ENCODE results near the gene LTBP4. TPM values are rescaled to one million over a fixed set of nuclear protein-coding genes. Genes with fewer than 3 reads are reported as not detected.

The LTBP4 gene
- total RNA-seq, 2 experiments from 2014 or later: 99.3 to 102 TPM

DNA sequence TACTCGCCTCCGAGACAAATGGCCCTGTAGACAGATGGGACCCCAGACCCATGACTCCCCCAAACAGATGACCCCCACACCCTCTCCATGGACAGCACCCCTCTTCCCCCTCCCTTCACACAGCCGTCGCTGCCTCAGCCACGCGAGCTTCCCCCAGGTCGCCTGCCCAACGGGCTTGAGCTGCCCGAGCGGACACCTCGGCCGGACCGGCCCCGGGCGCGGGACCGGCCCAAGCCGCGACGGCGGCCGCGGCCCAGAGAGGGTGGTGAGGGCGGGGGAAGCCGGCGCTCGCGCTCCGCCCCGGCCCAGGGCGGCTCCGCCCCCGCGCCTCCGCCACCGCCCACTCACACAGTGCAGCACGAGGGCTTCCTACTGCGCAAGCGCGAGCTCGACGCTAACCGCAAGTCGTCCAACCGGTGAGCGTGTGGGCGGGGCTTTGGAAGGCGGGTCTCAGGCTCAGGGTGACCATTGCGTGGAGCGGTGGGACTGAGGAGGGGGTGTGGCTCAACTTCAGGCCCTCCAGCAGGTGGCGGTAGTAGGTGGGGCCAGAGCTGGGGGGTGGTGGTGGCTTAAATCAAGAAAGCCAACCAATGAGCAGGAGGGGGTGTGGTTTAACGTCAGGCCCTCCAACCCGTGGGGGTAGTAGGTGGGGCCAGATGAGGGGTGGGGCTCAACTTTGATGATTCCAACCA lies 30.7 kb upstream of the LTBP4 start:
- H3K4me3 Mint-ChIP-seq: peak overlapping the region; percentile 52
- H3K27ac Mint-ChIP-seq: peak overlapping the region; percentile 22
- no peaks in the 10 kb centered on the region for H3K36me3 Mint-ChIP-seq
- H3K9me3 Mint-ChIP-seq: peaks cover 2% of the 10 kb centered on the region
- DNase-seq: peak; percentile 95
- H3K27me3 Mint-ChIP-seq: peaks cover 30% of the 10 kb centered on the region
- peaks cover 7% of the 10 kb centered on the region for H3K4me1 Mint-ChIP-seq

DNA sequence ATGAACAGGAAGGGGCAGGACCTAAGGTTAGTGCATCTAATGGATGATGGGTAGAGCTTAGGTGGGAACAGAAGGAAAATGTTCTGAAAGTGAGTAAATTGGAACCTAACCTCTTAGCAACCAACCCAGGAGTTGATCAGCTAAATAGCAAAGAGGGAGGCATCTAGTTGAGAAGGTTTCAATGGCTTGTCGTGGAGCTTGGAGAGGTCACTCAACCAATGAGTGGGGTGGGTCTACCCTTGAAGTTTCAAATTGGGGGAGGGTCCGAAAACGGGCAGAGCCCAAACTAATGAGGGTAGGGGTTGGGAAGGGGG lies 30.2 kb upstream of the LTBP4 start:
- no peaks in the 10 kb centered on the region for H3K36me3 Mint-ChIP-seq
- H3K9me3 Mint-ChIP-seq: peaks cover 2% of the 10 kb centered on the region
- peaks cover 8% of the 10 kb centered on the region for H3K4me1 Mint-ChIP-seq
- peaks cover 29% of the 10 kb centered on the region for H3K27me3 Mint-ChIP-seq
- DNase-seq: no peak
- H3K27ac Mint-ChIP-seq: peak overlapping the region; percentile 22
- peak overlapping the region; percentile 40 for H3K4me3 Mint-ChIP-seq

DNA sequence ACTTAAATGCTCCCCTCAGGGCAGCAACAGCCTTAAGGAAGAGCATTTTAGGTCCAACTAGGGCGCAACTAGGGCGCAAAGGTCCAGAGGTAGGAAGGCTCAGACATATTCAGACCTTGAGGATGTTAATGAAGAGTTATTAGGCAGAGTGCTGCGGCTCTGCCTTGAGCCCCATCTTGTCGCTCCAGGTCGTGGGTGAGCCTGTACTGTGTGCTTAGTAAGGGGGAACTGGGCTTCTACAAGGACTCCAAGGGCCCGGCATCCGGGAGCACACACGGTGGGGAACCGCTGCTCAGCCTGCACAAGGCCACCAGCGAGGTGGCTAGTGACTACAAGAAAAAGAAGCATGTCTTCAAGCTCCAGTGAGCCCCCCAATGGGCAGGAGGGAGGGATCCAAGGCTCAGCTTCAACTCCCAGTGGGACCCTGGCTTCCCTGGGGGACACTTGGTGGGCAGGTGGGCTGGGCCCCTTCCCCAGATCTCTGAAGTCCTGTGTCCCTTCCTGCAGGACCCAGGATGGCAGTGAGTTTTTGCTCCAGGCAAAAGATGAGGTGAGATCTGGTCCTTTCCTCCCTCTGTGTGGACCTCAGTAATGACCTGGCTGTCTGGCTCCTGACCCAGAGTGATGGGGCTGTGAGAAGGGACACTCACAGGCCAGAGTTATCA lies 29.2 kb upstream of the LTBP4 start:
- peaks cover 20% of the 10 kb centered on the region for H3K27me3 Mint-ChIP-seq
- H3K9me3 Mint-ChIP-seq: peaks cover 2% of the 10 kb centered on the region
- no peak overlapping the region for H3K4me3 Mint-ChIP-seq
- no peak for DNase-seq
- H3K36me3 Mint-ChIP-seq: no peaks in the 10 kb centered on the region
- H3K4me1 Mint-ChIP-seq: peaks cover 9% of the 10 kb centered on the region
- H3K27ac Mint-ChIP-seq: no peak overlapping the region

DNA sequence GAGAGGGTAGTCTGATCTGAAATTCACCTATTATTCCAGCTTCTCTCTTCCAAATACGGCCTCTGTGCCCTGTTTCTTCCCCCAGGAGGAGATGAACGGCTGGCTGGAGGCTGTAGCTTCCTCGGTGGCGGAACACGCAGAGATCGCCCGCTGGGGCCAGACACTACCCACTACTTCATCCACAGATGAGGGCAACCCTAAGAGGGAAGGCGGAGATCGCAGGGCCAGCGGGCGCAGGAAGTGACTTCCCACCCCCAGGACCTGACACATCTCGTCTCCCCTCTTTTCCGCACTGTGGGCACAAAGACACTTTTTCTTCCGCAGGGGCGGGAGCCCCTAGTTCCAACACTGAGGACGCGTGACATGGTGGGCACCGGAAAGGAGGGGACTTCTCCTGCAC lies 25.8 kb upstream of the LTBP4 start:
- Mint-ChIP-seq H3K9me3 (peaks cover 2% of the 10 kb centered on the region), H3K4me3 (peak overlapping the region; percentile 34), H3K27ac (no peak overlapping the region), H3K36me3 (peaks cover 3% of the 10 kb centered on the region), H3K4me1 (peaks cover 16% of the 10 kb centered on the region), H3K27me3 (no peaks in the 10 kb centered on the region)
- DNase-seq: no peak

DNA sequence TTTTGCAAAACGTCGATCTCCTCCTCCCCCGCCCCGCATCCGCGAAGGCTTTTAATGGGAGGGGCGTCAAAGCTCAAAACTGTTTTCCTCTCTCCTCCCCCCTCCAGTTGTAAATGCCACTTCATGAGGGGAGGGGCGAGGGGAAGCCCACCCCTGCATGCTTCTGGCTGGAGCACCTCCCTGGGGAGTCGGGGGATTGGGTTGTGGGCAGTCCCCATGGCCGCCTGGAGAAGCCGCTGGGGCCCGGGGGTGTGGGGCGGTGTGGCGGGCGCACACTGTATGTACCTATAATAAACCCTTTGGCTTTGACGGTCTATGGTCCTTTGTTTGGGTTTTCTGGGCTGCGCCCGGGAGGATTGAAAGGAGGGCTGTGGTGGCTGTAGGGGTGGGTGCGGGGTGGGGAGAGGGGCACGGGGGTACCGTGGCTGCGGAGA lies 25.0 kb upstream of the LTBP4 start:
- DNase-seq: no peak
- Mint-ChIP-seq H3K27ac (peak overlapping the region; percentile 25), H3K9me3 (no peaks in the 10 kb centered on the region), H3K27me3 (no peaks in the 10 kb centered on the region), H3K4me1 (peaks cover 13% of the 10 kb centered on the region), H3K36me3 (peaks cover 5% of the 10 kb centered on the region), H3K4me3 (peak overlapping the region; percentile 87)

DNA sequence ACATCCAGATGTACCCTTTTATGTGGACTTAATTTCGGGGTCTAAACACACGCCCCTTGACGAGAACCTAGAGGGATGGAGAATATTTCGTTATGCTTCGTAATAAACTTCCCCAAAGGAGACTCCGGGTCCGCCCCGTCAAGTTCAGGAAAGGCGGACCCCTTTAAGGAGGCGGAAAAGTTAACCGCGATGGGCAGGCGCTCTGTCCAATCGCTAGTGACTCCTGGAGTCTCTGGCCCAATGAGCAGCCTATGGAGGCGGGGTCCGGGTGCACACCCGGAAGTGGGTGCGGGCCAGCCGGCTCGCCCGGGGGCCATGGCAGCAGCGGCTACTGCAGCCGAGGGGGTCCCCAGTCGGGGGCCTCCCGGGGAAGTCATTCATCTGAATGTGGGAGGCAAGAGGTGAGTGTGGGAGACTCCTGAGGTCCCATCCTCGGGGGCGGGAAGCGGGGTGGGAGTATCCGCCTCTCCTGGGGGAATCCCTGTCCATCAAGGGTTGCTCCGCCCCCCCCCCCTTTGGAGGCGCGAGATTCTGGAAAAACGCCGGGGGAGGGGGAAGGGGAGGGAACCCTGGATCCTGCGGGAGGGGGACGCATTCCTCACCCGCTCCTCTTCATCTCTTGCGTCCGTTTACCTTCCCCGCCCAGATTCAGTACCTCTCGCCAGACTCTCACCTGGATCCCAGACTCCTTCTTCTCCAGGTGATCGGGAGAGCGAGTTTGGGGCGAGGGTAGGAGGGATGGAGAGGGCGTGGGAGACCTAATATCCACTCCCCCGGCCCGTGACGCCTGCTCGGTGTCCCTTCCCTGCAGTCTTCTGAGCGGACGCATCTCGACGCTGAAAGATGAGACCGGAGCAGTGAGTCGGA lies 24.4 kb upstream of the LTBP4 start, which contains the start of gene SHKBP1:
TSS of gene SHKBP1 (plus strand) at position 289 of the 867 bp plus-strand sequence. CDS start at position 316, 27 bp downstream.
- H3K27me3 Mint-ChIP-seq: no peaks in the 10 kb centered on the region
- H3K4me3 Mint-ChIP-seq: peak within 1 kb of the TSS; percentile 87
- peaks cover 5% of the 10 kb centered on the region for H3K36me3 Mint-ChIP-seq
- DNase-seq: peak; percentile 94
- peak within 1 kb of the TSS; percentile 68 for H3K27ac Mint-ChIP-seq
- peaks cover 13% of the 10 kb centered on the region for H3K4me1 Mint-ChIP-seq
- no peaks in the 10 kb centered on the region for H3K9me3 Mint-ChIP-seq

DNA sequence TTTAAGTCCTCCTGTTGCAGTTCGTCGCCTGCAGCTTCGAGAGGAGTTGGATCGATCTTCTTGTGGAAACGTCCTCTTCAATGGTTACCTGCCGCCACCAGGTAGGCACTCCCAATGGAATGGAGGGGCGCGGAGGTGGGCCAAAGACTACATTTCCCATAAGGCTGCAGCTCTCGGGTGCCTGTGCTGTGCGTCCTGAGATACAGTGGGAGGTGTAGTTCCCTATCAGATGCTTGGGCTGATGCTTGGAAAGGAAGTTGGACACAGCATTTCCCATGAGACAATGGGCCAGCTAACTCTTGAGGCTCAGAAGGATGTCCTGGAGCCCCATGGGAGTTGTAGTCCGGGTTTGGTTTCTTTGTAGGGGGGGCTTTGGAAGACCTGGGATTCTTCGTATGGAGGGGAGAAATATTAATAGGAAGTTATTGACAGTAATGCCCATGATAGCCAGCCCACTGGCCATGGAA lies 22.7 kb upstream of the LTBP4 start:
- Mint-ChIP-seq H3K4me1 (peaks cover 13% of the 10 kb centered on the region), H3K4me3 (peak overlapping the region; percentile 8), H3K27me3 (no peaks in the 10 kb centered on the region), H3K9me3 (no peaks in the 10 kb centered on the region), H3K36me3 (peaks cover 5% of the 10 kb centered on the region), H3K27ac (no peak overlapping the region)
- no peak for DNase-seq

DNA sequence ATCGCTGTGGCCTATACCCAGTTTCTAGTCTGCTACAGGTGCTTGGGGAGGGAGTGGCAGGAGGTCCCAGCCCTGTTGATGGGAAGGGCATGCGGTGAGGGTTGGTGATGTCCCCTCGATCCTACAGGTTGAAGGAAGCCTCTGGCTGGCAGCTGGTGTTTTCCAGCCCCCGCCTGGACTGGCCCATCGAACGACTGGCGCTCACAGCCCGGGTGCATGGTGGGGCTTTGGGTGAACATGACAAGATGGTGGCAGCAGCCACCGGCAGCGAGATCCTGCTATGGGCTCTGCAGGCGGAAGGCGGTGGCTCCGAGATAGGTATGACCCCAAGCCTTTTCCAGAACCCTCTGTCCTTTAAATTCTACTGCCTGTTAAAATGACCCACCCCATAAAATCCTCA lies 20.6 kb upstream of the LTBP4 start:
- peaks cover 7% of the 10 kb centered on the region for H3K36me3 Mint-ChIP-seq
- H3K27ac Mint-ChIP-seq: no peak overlapping the region
- peaks cover 14% of the 10 kb centered on the region for H3K4me1 Mint-ChIP-seq
- no peak for DNase-seq
- no peaks in the 10 kb centered on the region for H3K9me3 Mint-ChIP-seq
- H3K4me3 Mint-ChIP-seq: no peak overlapping the region
- no peaks in the 10 kb centered on the region for H3K27me3 Mint-ChIP-seq

DNA sequence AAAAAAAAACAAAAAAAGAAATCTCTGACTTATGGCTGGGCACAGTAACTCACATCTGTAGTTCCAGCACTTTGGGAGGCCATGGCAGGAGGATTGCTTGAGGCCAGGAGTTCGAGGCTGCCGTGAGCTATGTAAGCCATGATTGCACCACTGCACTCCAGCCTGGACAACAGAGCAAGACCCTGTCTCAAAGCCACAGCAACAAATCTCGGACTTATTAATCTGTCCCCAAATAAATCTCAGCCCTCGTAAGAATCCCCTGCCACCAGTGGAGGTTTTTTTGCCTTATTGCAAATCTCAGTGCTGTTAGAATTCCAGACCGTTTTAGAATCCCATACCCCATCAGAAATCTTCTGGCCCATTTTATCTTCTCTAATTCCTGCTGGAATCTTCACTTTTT lies 19.6 kb upstream of the LTBP4 start:
- Mint-ChIP-seq H3K4me1 (peaks cover 12% of the 10 kb centered on the region), H3K9me3 (no peaks in the 10 kb centered on the region)

DNA sequence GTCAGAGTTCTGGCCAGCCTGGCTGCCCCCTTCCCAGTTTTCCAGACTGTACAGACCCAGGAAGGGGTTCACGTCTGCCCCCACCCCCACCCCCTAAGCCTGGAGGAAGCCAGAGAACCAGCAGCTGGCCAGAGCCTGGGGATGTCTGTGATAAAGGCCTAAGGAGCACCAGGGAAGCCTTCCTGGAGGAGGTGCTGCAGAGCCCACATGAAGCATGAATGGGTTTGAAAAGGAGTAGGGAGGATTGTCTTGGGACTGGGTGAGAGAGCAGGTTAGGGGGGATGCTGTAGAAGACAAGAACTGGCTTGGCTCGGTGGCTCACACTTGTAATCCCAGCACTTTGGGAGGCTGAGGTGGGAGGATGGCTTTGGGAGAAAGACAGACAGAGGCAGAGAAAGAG lies 18.7 kb upstream of the LTBP4 start:
- no peak overlapping the region for H3K4me3 Mint-ChIP-seq
- no peak overlapping the region for H3K27ac Mint-ChIP-seq
- H3K9me3 Mint-ChIP-seq: no peaks in the 10 kb centered on the region
- peaks cover 9% of the 10 kb centered on the region for H3K36me3 Mint-ChIP-seq
- H3K27me3 Mint-ChIP-seq: no peaks in the 10 kb centered on the region
- DNase-seq: no peak
- H3K4me1 Mint-ChIP-seq: peaks cover 9% of the 10 kb centered on the region

More for the DNA sequence above, 19.6 kb upstream of the LTBP4 start:
- H3K27me3 Mint-ChIP-seq: no peaks in the 10 kb centered on the region
- no peak overlapping the region for H3K4me3 Mint-ChIP-seq
- H3K36me3 Mint-ChIP-seq: peaks cover 9% of the 10 kb centered on the region
- no peak overlapping the region for H3K27ac Mint-ChIP-seq
- DNase-seq: no peak

DNA sequence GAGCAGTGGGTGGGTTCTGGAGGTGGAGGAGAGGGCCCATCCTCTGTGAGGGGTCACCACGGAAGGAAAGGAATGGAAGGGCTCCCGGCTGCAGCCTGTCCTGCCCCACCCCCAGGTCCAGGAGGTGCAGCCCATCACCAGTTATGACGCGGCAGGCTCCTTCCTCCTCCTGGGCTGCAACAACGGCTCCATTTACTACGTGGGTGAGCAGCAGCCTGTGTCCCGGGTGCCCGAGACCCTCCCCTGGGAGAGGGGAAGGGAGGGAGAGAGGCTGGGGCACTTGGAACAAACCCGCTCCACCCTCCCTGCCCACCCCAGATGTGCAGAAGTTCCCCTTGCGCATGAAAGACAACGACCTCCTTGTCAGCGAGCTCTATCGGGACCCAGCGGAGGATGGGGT lies 17.9 kb upstream of the LTBP4 start:
- Mint-ChIP-seq H3K4me1 (peaks cover 5% of the 10 kb centered on the region), H3K9me3 (no peaks in the 10 kb centered on the region), H3K27me3 (no peaks in the 10 kb centered on the region), H3K36me3 (peaks cover 7% of the 10 kb centered on the region), H3K27ac (no peak overlapping the region), H3K4me3 (no peak overlapping the region)
- DNase-seq: no peak

DNA sequence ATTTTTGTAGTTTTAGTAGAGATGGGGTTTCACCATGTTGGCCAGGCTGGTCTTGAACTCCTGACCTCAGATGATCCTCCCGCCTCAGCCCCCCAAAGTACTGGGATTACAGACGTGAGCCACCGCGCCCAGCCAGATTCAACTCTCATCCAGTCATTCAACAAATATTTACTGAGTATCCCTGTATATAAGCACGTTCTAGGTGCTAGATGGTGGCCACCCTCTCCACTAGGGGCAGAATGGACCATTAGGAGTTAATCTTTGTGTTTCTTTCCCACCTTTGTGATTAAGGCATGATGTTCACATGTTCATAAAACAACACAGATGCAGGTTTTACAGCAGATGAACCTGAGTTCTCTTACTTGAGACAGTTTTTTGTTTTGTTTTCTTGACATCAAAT lies 17.2 kb upstream of the LTBP4 start:
- H3K4me1 Mint-ChIP-seq: peaks cover 2% of the 10 kb centered on the region
- peaks cover 7% of the 10 kb centered on the region for H3K36me3 Mint-ChIP-seq
- no peak overlapping the region for H3K27ac Mint-ChIP-seq
- H3K9me3 Mint-ChIP-seq: no peaks in the 10 kb centered on the region
- H3K27me3 Mint-ChIP-seq: no peaks in the 10 kb centered on the region
- DNase-seq: no peak
- H3K4me3 Mint-ChIP-seq: no peak overlapping the region

DNA sequence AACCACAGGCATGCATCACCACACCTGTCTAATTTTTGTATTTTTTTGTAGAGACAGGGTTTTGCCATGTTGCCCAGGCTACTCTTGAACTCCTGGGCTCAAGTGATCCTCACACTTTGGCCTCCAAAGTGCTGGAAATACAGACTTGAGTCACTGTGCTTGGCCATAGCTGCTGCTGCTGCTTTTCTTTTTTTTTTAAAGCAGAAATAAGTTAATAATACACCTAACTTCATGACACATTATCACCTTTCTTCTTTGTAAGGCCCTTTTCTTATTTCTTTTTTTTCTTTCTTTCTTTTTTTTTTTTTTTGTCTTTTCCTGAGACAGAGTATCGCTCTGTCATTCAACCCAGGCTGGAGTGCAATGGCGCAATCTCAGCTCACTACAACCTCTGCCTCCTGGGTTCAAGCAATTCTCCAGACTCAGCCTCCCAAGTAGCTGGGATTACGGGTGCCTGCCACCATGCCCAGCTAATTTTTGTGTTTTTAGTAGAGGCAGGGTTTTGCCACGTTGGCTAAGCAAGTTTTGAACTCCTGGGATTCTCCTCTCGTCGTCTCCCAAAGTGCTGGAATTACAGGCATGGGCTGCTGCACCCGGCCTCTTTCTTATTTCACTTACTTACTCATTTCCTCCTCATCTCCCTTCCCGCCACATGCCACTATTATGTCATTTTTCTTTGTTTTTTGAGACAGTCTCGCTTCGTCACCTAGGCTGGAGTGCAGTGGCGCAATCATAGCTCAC lies 15.8 kb upstream of the LTBP4 start:
- Mint-ChIP-seq H3K4me1 (peaks cover 2% of the 10 kb centered on the region), H3K27me3 (no peaks in the 10 kb centered on the region), H3K36me3 (peaks cover 8% of the 10 kb centered on the region), H3K4me3 (no peak overlapping the region), H3K9me3 (no peaks in the 10 kb centered on the region), H3K27ac (no peak overlapping the region)
- DNase-seq: no peak

DNA sequence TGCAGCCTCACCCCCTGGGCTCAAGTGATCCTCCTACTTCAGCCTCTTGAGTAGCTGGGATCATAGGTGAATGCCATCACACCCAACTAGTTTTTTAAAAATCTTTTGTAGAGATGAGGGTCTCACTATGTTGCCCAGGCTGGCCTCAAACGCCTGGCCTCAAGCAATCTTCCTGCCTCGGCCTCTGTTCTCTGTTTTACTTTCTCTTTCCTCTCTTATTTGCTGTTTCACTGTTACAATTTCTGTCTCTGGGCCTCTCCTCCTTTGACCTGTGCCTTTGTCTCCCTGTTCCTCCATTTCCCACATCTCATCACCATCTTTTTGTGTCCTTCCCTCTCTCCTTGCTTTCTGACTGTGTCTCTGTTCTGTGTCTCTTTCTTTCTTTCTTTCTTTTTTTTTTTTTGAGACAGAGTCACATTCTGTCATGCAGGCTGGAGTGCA lies 15.2 kb upstream of the LTBP4 start:
- H3K27me3 Mint-ChIP-seq: no peaks in the 10 kb centered on the region
- no peak overlapping the region for H3K4me3 Mint-ChIP-seq
- H3K9me3 Mint-ChIP-seq: no peaks in the 10 kb centered on the region
- H3K27ac Mint-ChIP-seq: peak overlapping the region; percentile 36
- H3K4me1 Mint-ChIP-seq: peaks cover 2% of the 10 kb centered on the region
- peaks cover 8% of the 10 kb centered on the region for H3K36me3 Mint-ChIP-seq
- DNase-seq: no peak

Data from activated naive CD8-positive, alpha-beta T cell treated with anti-CD3 and anti-CD28 coated beads for 36 hours (primary cell).